ENCODE data around the gene SLC2A10. TPM values are rescaled to one million over a fixed set of nuclear protein-coding genes. Genes with fewer than 3 reads are reported as not detected.

The SLC2A10 gene
- total and polyA plus RNA-seq, 2 donors (not counting 3 experiments of a cell fraction or from before 2014, with no cell fraction given) = 11.2 to 13.6 TPM

DNA sequence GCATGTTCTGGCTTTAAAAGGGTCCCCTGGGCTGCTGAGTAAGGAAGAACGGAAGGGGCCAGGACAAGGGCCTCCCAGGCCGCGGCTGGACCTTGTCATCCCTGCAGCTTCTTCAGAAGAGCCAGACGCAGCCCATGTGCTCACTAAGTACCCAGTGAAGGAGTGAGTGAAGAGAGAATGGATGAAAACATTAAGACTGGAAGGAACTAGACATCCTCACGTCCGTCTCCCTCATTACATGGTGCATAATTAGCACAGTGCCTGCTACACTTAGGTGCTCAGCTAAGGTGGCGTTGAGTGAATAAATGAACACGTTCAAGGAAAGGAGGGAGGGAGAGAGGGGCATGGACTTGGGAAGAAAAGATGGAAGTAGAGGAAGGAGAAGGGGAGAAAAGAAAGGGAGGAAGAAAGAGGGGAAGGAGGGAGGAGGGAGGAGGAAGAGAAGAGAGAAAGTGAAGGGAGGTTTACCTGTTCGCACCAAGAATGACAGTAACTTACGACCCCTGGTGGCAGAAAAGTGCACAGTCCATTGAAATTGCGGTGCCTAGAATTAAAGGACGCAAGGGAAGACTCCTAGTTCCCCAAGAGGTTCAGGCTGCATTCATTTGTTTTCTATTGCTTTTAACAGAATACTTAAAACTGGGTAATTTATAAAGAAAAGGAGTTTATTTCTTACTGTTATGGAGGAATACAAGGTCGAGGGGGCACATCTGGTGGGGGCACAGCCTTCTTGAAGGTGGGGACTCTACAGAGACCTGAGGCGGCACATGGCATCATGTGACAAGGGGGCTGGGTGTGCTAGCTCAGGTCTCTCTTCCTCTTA, 28.2 kb upstream of the SLC2A10 start:
- DNase-seq (ENCODE audit: low read depth, low spot score) = peak; percentile 52
- dilution Hi-C loops (cut with MboI; ENCODE audit: extremely low pct_ligation_motif_present, low sequenced_read_pairs) = no loop called here

More for the DNA sequence above, 28.2 kb upstream of the SLC2A10 start:
- Histone ChIP-seq H3K79me2 (ENCODE audit: control insufficient read depth, insufficient read depth, low read length) (peaks cover 7% of the 10 kb centered on the region), H3K4me3 (replicated peaks in 1 of 3; ENCODE audit: insufficient read depth in 1 of 3, low read depth in 1 of 3, low read length in 3 of 3) (no peak overlapping the region), H3K9me3 (replicated peaks; ENCODE audit: control insufficient read depth, insufficient read depth, low read length) (no peaks in the 10 kb centered on the region), H3K27ac (ENCODE audit: insufficient read depth, low read depth, low read length) (no peak overlapping the region), H3K9me1 (replicated peaks; ENCODE audit: control insufficient read depth, extremely low read depth, insufficient read depth, low read length) (no peaks in the 10 kb centered on the region), H3K36me3 (ENCODE audit: control insufficient read depth in 2 of 2, extremely low read depth in 1 of 2, insufficient read depth in 2 of 2, low read length in 2 of 2) (peaks cover 0 to 2% of the 10 kb centered on the region in 2 experiments), H3K4me2 (ENCODE audit: insufficient read depth, low read length) (no peak overlapping the region), H2AFZ (ENCODE audit: low read depth, low read length) (no peak overlapping the region), H3K4me1 (ENCODE audit: control insufficient read depth, extremely low read depth, insufficient read depth, low read length) (peaks cover 3% of the 10 kb centered on the region), H3K27me3 (ENCODE audit: control insufficient read depth in 2 of 2, insufficient read depth in 2 of 2, low read length in 2 of 2) (no peaks in the 10 kb centered on the region), H4K20me1 (replicated peaks; ENCODE audit: control insufficient read depth, extremely low read depth, insufficient read depth, low read length) (no peaks in the 10 kb centered on the region), H3K9ac (replicated peaks; ENCODE audit: extremely low read depth, insufficient read depth, low read length) (no peak overlapping the region)
- TF ChIP-seq, protein P1, sequence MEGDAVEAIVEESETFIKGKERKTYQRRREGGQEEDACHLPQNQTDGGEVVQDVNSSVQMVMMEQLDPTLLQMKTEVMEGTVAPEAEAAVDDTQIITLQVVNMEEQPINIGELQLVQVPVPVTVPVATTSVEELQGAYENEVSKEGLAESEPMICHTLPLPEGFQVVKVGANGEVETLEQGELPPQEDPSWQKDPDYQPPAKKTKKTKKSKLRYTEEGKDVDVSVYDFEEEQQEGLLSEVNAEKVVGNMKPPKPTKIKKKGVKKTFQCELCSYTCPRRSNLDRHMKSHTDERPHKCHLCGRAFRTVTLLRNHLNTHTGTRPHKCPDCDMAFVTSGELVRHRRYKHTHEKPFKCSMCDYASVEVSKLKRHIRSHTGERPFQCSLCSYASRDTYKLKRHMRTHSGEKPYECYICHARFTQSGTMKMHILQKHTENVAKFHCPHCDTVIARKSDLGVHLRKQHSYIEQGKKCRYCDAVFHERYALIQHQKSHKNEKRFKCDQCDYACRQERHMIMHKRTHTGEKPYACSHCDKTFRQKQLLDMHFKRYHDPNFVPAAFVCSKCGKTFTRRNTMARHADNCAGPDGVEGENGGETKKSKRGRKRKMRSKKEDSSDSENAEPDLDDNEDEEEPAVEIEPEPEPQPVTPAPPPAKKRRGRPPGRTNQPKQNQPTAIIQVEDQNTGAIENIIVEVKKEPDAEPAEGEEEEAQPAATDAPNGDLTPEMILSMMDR (IDR thresholded peaks at IDR 0.05; ENCODE audit: extremely low read depth in 1 of 2, insufficient read depth in 1 of 2, low read depth in 1 of 2, low read length in 2 of 2) = peak; percentile 69 to 75
- TF ChIP-seq FOS (IDR thresholded peaks at IDR 0.05; ENCODE audit: borderline replicate concordance, insufficient read depth, low read length) (no peak), POLR2A (IDR thresholded peaks at IDR 0.05; ENCODE audit: low read depth, low read length) (no peak), GATA2 (IDR thresholded peaks at IDR 0.05; ENCODE audit: insufficient read depth, insufficient read length, low read depth, low read length) (no peak), MAX (IDR thresholded peaks at IDR 0.05; ENCODE audit: insufficient read depth, insufficient read length) (no peak)
- ChIA-PET POLR2A (interaction anchor here (0.6 kb wide), 1 partner anchor 22 kb away, joined by 3 read pairs; no protein-coding TSS in a partner anchor), CTCF (interaction anchor here (0.7 to 6.0 kb wide), 15 partner anchors 8 to 549 kb away, joined by 3 to 49 read pairs (median 4); partner anchors contain the start of gene TP53RK)
- intact Hi-C loops (cut with micrococcal nuclease) = loop anchor here (1.0 to 2.0 kb wide), 4 partner anchors 118 to 548 kb away; no protein-coding TSS in a partner anchor
- peak; percentile 80 for FAIRE-seq
- no TSS peak for BruUV-seq (replicated peaks)

All from endothelial cell of umbilical vein (primary cell).